Osteoblast (primary cell): ENCODE results near the gene COL8A1. TPM values are rescaled to one million over a fixed set of nuclear protein-coding genes. Genes with fewer than 3 reads are reported as not detected.
"Not testable (repeated sequence)": the region's sequence is repeated elsewhere in the genome, so short reads cannot be mapped to it uniquely, and the experiment has no call there.

ENCODE experiments used
- DNase-seq: peaks from one replicate; pipeline ENCODE4 v3.0.0; 2011; ENCODE audit warnings: low spot score, mixed read lengths; ENCODE audit not compliant: insufficient read length; ENCODE audit errors: missing footprints
- H2AFZ ChIP-seq: 2 replicates; pipeline ENCODE4 v1.6.0; 2011; ENCODE audit warnings: mild to moderate bottlenecking, low read length
- H3K27ac ChIP-seq: 2 replicates; pipeline ENCODE4 v1.5.1; 2011; ENCODE audit warnings: mild to moderate bottlenecking, low read depth, low read length, moderate library complexity
- H3K27me3 ChIP-seq: 2 replicates; pipeline ENCODE4 v1.6.0; 2012; ENCODE audit warnings: mild to moderate bottlenecking, control low read depth, inconsistent platforms, low read length, moderate library complexity; ENCODE audit not compliant: insufficient read depth
- H3K36me3 ChIP-seq: 2 replicates; pipeline ENCODE4 v1.5.1; 2011; ENCODE audit warnings: mild to moderate bottlenecking, low read length, control low read depth, moderate library complexity; ENCODE audit not compliant: insufficient read depth
- H3K4me1 ChIP-seq: 2 replicates; pipeline ENCODE4 v1.5.1; 2011; ENCODE audit warnings: mild to moderate bottlenecking, low read length, control low read depth, moderate library complexity; ENCODE audit not compliant: insufficient read depth
- H3K4me2 ChIP-seq: 2 replicates; pipeline ENCODE4 v1.6.0; 2011; ENCODE audit warnings: mild to moderate bottlenecking, low read length; ENCODE audit not compliant: insufficient read depth
- H3K4me3 ChIP-seq: fragments of 200-600 bp; sonication (generic); 3 replicates; pipeline ENCODE4 v1.5.1; 2012; ENCODE audit warnings: mild to moderate bottlenecking, low read length, inconsistent platforms; ENCODE audit not compliant: insufficient read depth
- H3K79me2 ChIP-seq: 2 replicates; pipeline ENCODE4 v1.6.0; 2012; ENCODE audit warnings: mild to moderate bottlenecking, low read length, control low read depth, inconsistent platforms; ENCODE audit not compliant: insufficient read depth
- H3K9me3 ChIP-seq: 2 replicates; pipeline ENCODE4 v1.5.1; 2011; ENCODE audit warnings: low read depth, low read length, control low read depth
- H4K20me1 ChIP-seq: 2 replicates; pipeline ENCODE4 v1.6.0; 2012; ENCODE audit warnings: mild to moderate bottlenecking, low read length, control low read depth; ENCODE audit not compliant: insufficient read depth
- CTCF ChIP-seq: IDR thresholded peaks from 2 replicates; pipeline ENCODE4 v1.5.1; 2011; ENCODE audit warnings: mild to moderate bottlenecking, low read depth, low read length, moderate library complexity; ENCODE audit errors: extremely low read depth
- total RNA-seq: library from RNA; depleted of rRNA; stranded (reverse); fragments of >200 nt; gene quantifications from 2 replicates; pipeline ENCODE4 v1.2.3, GENCODE V29; 2012

Gene COL8A1
- total RNA-seq, 1 donor = 311 TPM

- H3K4me1 ChIP-seq = no peaks in the 10 kb centered on the region
- peaks cover 29% of the 10 kb centered on the region for H3K79me2 ChIP-seq
- no peak overlapping the region for H3K4me2 ChIP-seq
- peaks cover 22% of the 10 kb centered on the region for H3K36me3 ChIP-seq
- no peak overlapping the region for H3K4me3 ChIP-seq
- no peaks in the 10 kb centered on the region for H3K9me3 ChIP-seq
- peaks cover 2% of the 10 kb centered on the region for H4K20me1 ChIP-seq
- no peak for TF ChIP-seq CTCF
- no peaks in the 10 kb centered on the region for H3K27me3 ChIP-seq
- H3K27ac ChIP-seq = no peak overlapping the region
- no peak for DNase-seq
- no peak overlapping the region for H2AFZ ChIP-seq
Measured at GRCh38 chr3:99730870-99731269, 92.5 kb downstream of the COL8A1 start.

DNA sequence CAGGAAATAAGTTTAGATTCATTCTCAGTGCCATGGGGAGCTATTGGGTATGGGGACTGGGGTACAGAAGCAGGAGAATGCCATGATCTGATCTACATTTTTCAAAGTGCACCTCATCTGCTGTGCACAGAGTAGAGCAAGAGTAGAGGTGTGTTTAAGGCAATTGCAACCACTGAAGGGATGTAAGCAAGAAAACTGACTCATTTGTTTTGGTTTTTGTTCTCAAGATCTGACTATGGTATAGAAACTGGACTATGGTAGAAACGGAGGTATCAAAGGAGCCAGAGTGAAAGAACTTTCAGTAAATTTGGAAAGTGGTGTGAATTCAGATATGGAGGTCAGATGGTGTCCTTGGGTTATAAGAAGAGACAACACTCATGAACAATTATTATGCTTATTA, 93.1 kb downstream of the COL8A1 start:
- no peak overlapping the region for H2AFZ ChIP-seq
- TF ChIP-seq CTCF = no peak
- H3K27ac ChIP-seq = no peak overlapping the region
- no peak overlapping the region for H3K4me3 ChIP-seq
- H3K9me3 ChIP-seq = no peaks in the 10 kb centered on the region
- H3K27me3 ChIP-seq = no peaks in the 10 kb centered on the region
- H4K20me1 ChIP-seq = peaks cover 2% of the 10 kb centered on the region
- no peaks in the 10 kb centered on the region for H3K4me1 ChIP-seq
- H3K79me2 ChIP-seq = peaks cover 29% of the 10 kb centered on the region
- H3K4me2 ChIP-seq = no peak overlapping the region
- no peak for DNase-seq
- peaks cover 22% of the 10 kb centered on the region for H3K36me3 ChIP-seq

- not testable (repeated sequence) for H3K4me3 ChIP-seq, H3K27me3 ChIP-seq, H4K20me1 ChIP-seq, H3K27ac ChIP-seq, H2AFZ ChIP-seq, DNase-seq, H3K9me3 ChIP-seq, H3K4me1 ChIP-seq, H3K4me2 ChIP-seq
- Histone ChIP-seq H3K79me2 (peaks cover 29% of the 10 kb centered on the region), H3K36me3 (peaks cover 31% of the 10 kb centered on the region)
Measured at GRCh38 chr3:99740371-99740770, 102.0 kb downstream of the COL8A1 start.

- H2AFZ ChIP-seq = no peak overlapping the region
- no peaks in the 10 kb centered on the region for H3K4me1 ChIP-seq
- H3K79me2 ChIP-seq = peaks cover 29% of the 10 kb centered on the region
- no peaks in the 10 kb centered on the region for H3K9me3 ChIP-seq
- H3K27ac ChIP-seq = no peak overlapping the region
- no peak overlapping the region for H3K4me3 ChIP-seq
- peaks cover 33% of the 10 kb centered on the region for H3K36me3 ChIP-seq
- no peak for TF ChIP-seq CTCF
- H3K27me3 ChIP-seq = no peaks in the 10 kb centered on the region
- DNase-seq = peak; percentile 30
- no peak overlapping the region for H3K4me2 ChIP-seq
- H4K20me1 ChIP-seq = peaks cover 6% of the 10 kb centered on the region
Measured at GRCh38 chr3:99741588-99741987, 103.2 kb downstream of the COL8A1 start.
